ENCODE results near the gene RIOX2. TPM values are rescaled to one million over a fixed set of nuclear protein-coding genes. Genes with fewer than 3 reads are reported as not detected.

RIOX2 gene
- total and polyA plus RNA-seq, 2 experiments from 2014 or later: 29.1 to 36.4 TPM

GRCh38 chr3:97981886-97982285 lies 9.7 kb upstream of the RIOX2 start:
- 15 to 25% methylated on average over 3 of the region's 3 CpGs for WGBS, 2 experiments (ENCODE audit: low coverage in 1 of 2, low lambda C conversion rate in 2 of 2, missing lambda C conversion rate in 2 of 2)
- in situ Hi-C loops (cut with MboI): no loop called here
- H3K4me3 ChIP-seq: no peak overlapping the region
- H3K36me3 ChIP-seq (ENCODE audit: low read depth): no peaks in the 10 kb centered on the region
- H3K27ac ChIP-seq: no peak overlapping the region
- no peak overlapping the region for H2AFZ ChIP-seq
- H4K20me1 ChIP-seq (ENCODE audit: insufficient read depth): no peaks in the 10 kb centered on the region
- DNase-seq: no peak
- H3K9me2 ChIP-seq (ENCODE audit: insufficient read depth): no peaks in the 10 kb centered on the region
- H3K4me1 ChIP-seq (ENCODE audit: insufficient read depth): no peaks in the 10 kb centered on the region
- H3F3A ChIP-seq (ENCODE audit: insufficient read depth): no peaks in the 10 kb centered on the region
- no peaks in the 10 kb centered on the region for H3K9me3 ChIP-seq (ENCODE audit: low read depth)
- no peak overlapping the region for H3K4me2 ChIP-seq (ENCODE audit: unreplicated experiment)
- H3K9ac ChIP-seq: no peak overlapping the region
- TF ChIP-seq EZH2phosphoT487 (IDR thresholded peaks at IDR 0.05; ENCODE audit: insufficient read depth, low read depth) (no peak), EZH2 (IDR thresholded peaks at IDR 0.05; ENCODE audit: insufficient read depth, poor library complexity, severe bottlenecking) (no peak)
- no peaks in the 10 kb centered on the region; the same call in 1 of the 2 replicates for H3K27me3 ChIP-seq (replicated peaks; ENCODE audit: insufficient read depth)
- H3K79me2 ChIP-seq (ENCODE audit: insufficient read depth): no peaks in the 10 kb centered on the region

- Histone ChIP-seq H2AFZ (no peak overlapping the region), H3K27me3 (replicated peaks; ENCODE audit: insufficient read depth) (no peaks in the 10 kb centered on the region; the same call in 1 of the 2 replicates), H3K4me2 (ENCODE audit: unreplicated experiment) (no peak overlapping the region), H3K36me3 (ENCODE audit: low read depth) (no peaks in the 10 kb centered on the region), H3F3A (ENCODE audit: insufficient read depth) (no peaks in the 10 kb centered on the region), H3K79me2 (ENCODE audit: insufficient read depth) (no peaks in the 10 kb centered on the region), H3K4me3 (no peak overlapping the region), H3K4me1 (ENCODE audit: insufficient read depth) (no peaks in the 10 kb centered on the region), H3K9ac (no peak overlapping the region), H3K9me3 (ENCODE audit: low read depth) (no peaks in the 10 kb centered on the region), H3K27ac (no peak overlapping the region), H4K20me1 (ENCODE audit: insufficient read depth) (no peaks in the 10 kb centered on the region), H3K9me2 (ENCODE audit: insufficient read depth) (no peaks in the 10 kb centered on the region)
- 63 to 70% methylated on average over 3 of the region's 3 CpGs for WGBS, 2 experiments (ENCODE audit: low coverage in 1 of 2, low lambda C conversion rate in 2 of 2, missing lambda C conversion rate in 2 of 2)
- no peak for DNase-seq
- no peak for TF ChIP-seq EZH2phosphoT487 (IDR thresholded peaks at IDR 0.05; ENCODE audit: insufficient read depth, low read depth)
- no peak for TF ChIP-seq EZH2 (IDR thresholded peaks at IDR 0.05; ENCODE audit: insufficient read depth, poor library complexity, severe bottlenecking)
- in situ Hi-C loops (cut with MboI): no loop called here
Observed at GRCh38 chr3:97979610-97980009, 7.4 kb upstream of the RIOX2 start.

- peaks cover 10% of the 10 kb centered on the region for H3K4me1 ChIP-seq (ENCODE audit: insufficient read depth)
- no peaks in the 10 kb centered on the region for H3K9me2 ChIP-seq (ENCODE audit: insufficient read depth)
- H3K9ac ChIP-seq: no peak overlapping the region
- H3K27ac ChIP-seq: no peak overlapping the region
- peaks cover 13% of the 10 kb centered on the region for H3K79me2 ChIP-seq (ENCODE audit: insufficient read depth)
- H4K20me1 ChIP-seq (ENCODE audit: insufficient read depth): no peaks in the 10 kb centered on the region
- DNase-seq: no peak
- H2AFZ ChIP-seq: no peak overlapping the region
- H3K4me2 ChIP-seq (ENCODE audit: unreplicated experiment): no peak overlapping the region
- 95 to 97% methylated on average over 1 of the region's 1 CpG for WGBS, 2 experiments (ENCODE audit: low coverage in 1 of 2, low lambda C conversion rate in 2 of 2, missing lambda C conversion rate in 2 of 2)
- H3F3A ChIP-seq (ENCODE audit: insufficient read depth): no peaks in the 10 kb centered on the region
- H3K36me3 ChIP-seq (ENCODE audit: low read depth): no peaks in the 10 kb centered on the region
- no peaks in the 10 kb centered on the region for H3K27me3 ChIP-seq (replicated peaks; ENCODE audit: insufficient read depth)
- TF ChIP-seq EZH2phosphoT487 (IDR thresholded peaks at IDR 0.05; ENCODE audit: insufficient read depth, low read depth): no peak
- no peak for TF ChIP-seq EZH2 (IDR thresholded peaks at IDR 0.05; ENCODE audit: insufficient read depth, poor library complexity, severe bottlenecking)
- in situ Hi-C loops (cut with MboI): no loop called here
- H3K4me3 ChIP-seq: no peak overlapping the region
- H3K9me3 ChIP-seq (ENCODE audit: low read depth): no peaks in the 10 kb centered on the region
Observed at GRCh38 chr3:97975466-97975865, 3.2 kb upstream of the RIOX2 start.

GRCh38 chr3:97974996-97975395 lies 2.8 kb upstream of the RIOX2 start:
- Histone ChIP-seq H3K79me2 (ENCODE audit: insufficient read depth) (peaks cover 18% of the 10 kb centered on the region), H3K4me1 (ENCODE audit: insufficient read depth) (peaks cover 14% of the 10 kb centered on the region), H3F3A (ENCODE audit: insufficient read depth) (no peaks in the 10 kb centered on the region), H3K9ac (no peak overlapping the region), H4K20me1 (ENCODE audit: insufficient read depth) (no peaks in the 10 kb centered on the region), H3K4me3 (no peak overlapping the region), H3K36me3 (ENCODE audit: low read depth) (no peaks in the 10 kb centered on the region), H2AFZ (no peak overlapping the region), H3K27me3 (replicated peaks; ENCODE audit: insufficient read depth) (no peaks in the 10 kb centered on the region), H3K4me2 (ENCODE audit: unreplicated experiment) (no peak overlapping the region), H3K27ac (no peak overlapping the region), H3K9me3 (ENCODE audit: low read depth) (no peaks in the 10 kb centered on the region), H3K9me2 (ENCODE audit: insufficient read depth) (no peaks in the 10 kb centered on the region)
- TF ChIP-seq EZH2 (IDR thresholded peaks at IDR 0.05; ENCODE audit: insufficient read depth, poor library complexity, severe bottlenecking) (no peak), EZH2phosphoT487 (IDR thresholded peaks at IDR 0.05; ENCODE audit: insufficient read depth, low read depth) (no peak)
- DNase-seq: no peak
- in situ Hi-C loops (cut with MboI): no loop called here
- 47 to 62% methylated on average over 3 of the region's 3 CpGs for WGBS, 2 experiments (ENCODE audit: low coverage in 1 of 2, low lambda C conversion rate in 2 of 2, missing lambda C conversion rate in 2 of 2)

GRCh38 chr3:97972976-97973375 lies 745 bp upstream of the RIOX2 start:
- Histone ChIP-seq H3F3A (ENCODE audit: insufficient read depth) (no peaks in the 10 kb centered on the region), H3K4me2 (ENCODE audit: unreplicated experiment) (peak overlapping the region; percentile 31), H3K9me3 (ENCODE audit: low read depth) (no peaks in the 10 kb centered on the region), H3K27ac (no peak overlapping the region), H3K9ac (peak overlapping the region; percentile 81), H2AFZ (peak overlapping the region; percentile 82), H3K27me3 (replicated peaks; ENCODE audit: insufficient read depth) (no peaks in the 10 kb centered on the region), H4K20me1 (ENCODE audit: insufficient read depth) (no peaks in the 10 kb centered on the region), H3K4me3 (peak overlapping the region; percentile 72), H3K4me1 (ENCODE audit: insufficient read depth) (peaks cover 16% of the 10 kb centered on the region), H3K36me3 (ENCODE audit: low read depth) (no peaks in the 10 kb centered on the region), H3K9me2 (ENCODE audit: insufficient read depth) (no peaks in the 10 kb centered on the region), H3K79me2 (ENCODE audit: insufficient read depth) (peaks cover 38% of the 10 kb centered on the region)
- DNase-seq: no peak
- WGBS, 2 experiments (ENCODE audit: low coverage in 1 of 2, low lambda C conversion rate in 2 of 2, missing lambda C conversion rate in 2 of 2): 86 to 87% methylated on average over 9 of the region's 9 CpGs
- TF ChIP-seq EZH2 (IDR thresholded peaks at IDR 0.05; ENCODE audit: insufficient read depth, poor library complexity, severe bottlenecking) (no peak), EZH2phosphoT487 (IDR thresholded peaks at IDR 0.05; ENCODE audit: insufficient read depth, low read depth) (no peak)
- in situ Hi-C loops (cut with MboI): no loop called here

Measured in GM23248 (cell line).